HepG2 (cell line): Measurements from ENCODE around the gene ACAD8. TPM values are rescaled to one million over a fixed set of nuclear protein-coding genes. Genes with fewer than 3 reads are reported as not detected.

Source experiments
- AHR ChIP-seq: IDR thresholded peaks from 2 replicates; pipeline ENCODE4 v1.6.1; 2018; ENCODE audit warnings: missing genetic modification reagents, missing compliant biosample characterization
- RXRA ChIP-seq: sonication (generic); formaldehyde crosslinking; IDR thresholded peaks from 2 replicates; pipeline ENCODE4 v1.5.1; 2020; ENCODE audit warnings: missing genetic modification reagents
- ZFX ChIP-seq: sonication (generic); formaldehyde crosslinking; IDR thresholded peaks from 2 replicates; pipeline ENCODE4 v1.4.0; 2020; ENCODE audit warnings: mild to moderate bottlenecking, low read depth, missing genetic modification reagents, moderate library complexity
- ZMYM4 ChIP-seq: sonication (generic); formaldehyde crosslinking; IDR thresholded peaks from 2 replicates; pipeline ENCODE4 v1.8.1; 2023; ENCODE audit warnings: mild to moderate bottlenecking, missing genetic modification reagents
- polyA plus RNA-seq, 8 experiments: library from polyadenylated mRNA; depleted of rRNA in 3 of 8; stranded (reverse) in 7 of 8; unstranded in 1 of 8; fragments of >200 nt; fragmentation: Illumina TruSeq in 4 of 8; extraction: Trizol in 4 of 8; gene quantifications; 2 replicates each; pipeline versions ENCODE4 v1.2.1 to v1.2.3, GENCODE V29; 2011 to 2016; ENCODE audit warnings: low read depth in 4 of 8, missing spikeins in 1 of 8, mixed read lengths in 1 of 8; ENCODE audit not compliant: insufficient read depth in 1 of 8
- total RNA-seq, 5 experiments: library from RNA; depleted of rRNA; stranded (reverse); fragments of >200 nt; fragmentation: Illumina TruSeq; extraction: Trizol; gene quantifications; 2 replicates each; pipeline ENCODE4 v1.2.3, GENCODE V29; 2016; ENCODE audit warnings: low read depth in 1 of 5
- TF ChIP-seq, protein P1 (sequence below): sonication (generic); formaldehyde crosslinking; IDR thresholded peaks from 2 replicates; pipeline ENCODE4 v1.9.0; 2021; ENCODE audit warnings: missing genetic modification reagents, borderline replicate concordance
- TF ChIP-seq, protein P2 (sequence below): sonication (generic); formaldehyde crosslinking; IDR thresholded peaks from 2 replicates; pipeline ENCODE4 v1.4.0; 2020; ENCODE audit warnings: missing genetic modification reagents, borderline replicate concordance
- TF ChIP-seq, protein P3 (sequence below), 2 experiments: fragments of 450-650 bp in 1 of 2; sonication (generic) in 1 of 2; formaldehyde crosslinking in 1 of 2; IDR thresholded peaks; 2 replicates each; pipeline versions ENCODE4 v1.6.1 to v1.8.0; 2016 to 2022; ENCODE audit warnings: antibody characterized with exemption in 1 of 2, mild to moderate bottlenecking in 1 of 2, missing genetic modification reagents in 1 of 2

ACAD8 gene
- total and polyA plus RNA-seq, 2 of the 13 experiments (the other 11 are each of a cell fraction or from before 2014, with no cell fraction given), result 13.5 to 20.3 TPM

DNA sequence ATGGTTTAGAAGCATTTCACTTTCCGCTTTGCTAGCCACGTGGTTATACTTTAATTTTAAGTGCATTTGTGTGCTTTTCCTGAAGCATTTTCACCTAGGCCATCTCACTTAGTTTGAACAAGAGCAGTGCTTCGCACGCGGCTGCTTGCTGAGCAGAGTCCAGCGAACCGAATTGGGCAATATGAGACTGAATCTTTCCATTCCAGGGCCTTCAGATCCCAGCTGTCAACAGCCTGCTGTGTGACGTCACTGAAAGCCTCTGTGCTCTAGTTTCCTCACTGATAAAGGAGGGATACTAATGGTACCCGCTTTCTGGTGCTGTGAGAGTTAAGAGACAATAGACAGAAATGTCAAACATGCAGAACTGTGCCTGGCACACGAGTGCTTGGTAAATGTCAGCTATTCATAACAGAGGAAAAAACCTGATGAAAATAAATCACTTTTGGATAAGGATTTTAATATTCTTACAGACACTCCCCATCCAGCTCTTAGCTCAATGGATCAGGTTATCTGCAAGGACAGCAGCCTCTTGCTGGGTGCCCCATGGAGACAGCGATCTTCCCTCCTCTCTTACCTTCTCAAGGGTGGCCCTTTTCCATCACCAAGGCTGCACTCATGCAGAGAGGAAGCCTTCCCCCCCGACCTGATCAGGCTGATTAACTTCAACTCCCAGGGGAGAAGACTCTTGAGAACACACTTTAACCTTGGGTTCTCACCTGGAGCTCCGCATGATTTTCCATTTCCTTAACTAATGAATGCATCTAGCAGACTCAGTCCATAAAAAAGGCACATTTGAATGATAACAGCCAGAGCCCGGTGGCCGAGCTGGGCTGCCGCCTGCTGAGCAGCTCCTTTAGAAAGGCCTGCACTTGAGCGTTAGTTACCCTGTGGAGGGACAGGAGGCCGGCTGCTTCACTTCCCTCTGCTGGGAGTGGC is 19.3 kb downstream of the ACAD8 start (continued):
- TF ChIP-seq RXRA (CRISPR knock-in tag) (no peak), ZFX (CRISPR knock-in tag) (peak; percentile 79), AHR (CRISPR knock-in tag) (no peak), ZMYM4 (CRISPR knock-in tag) (peak; percentile 45; the same call in 1 of the 2 replicates)
- TF ChIP-seq, protein P1, sequence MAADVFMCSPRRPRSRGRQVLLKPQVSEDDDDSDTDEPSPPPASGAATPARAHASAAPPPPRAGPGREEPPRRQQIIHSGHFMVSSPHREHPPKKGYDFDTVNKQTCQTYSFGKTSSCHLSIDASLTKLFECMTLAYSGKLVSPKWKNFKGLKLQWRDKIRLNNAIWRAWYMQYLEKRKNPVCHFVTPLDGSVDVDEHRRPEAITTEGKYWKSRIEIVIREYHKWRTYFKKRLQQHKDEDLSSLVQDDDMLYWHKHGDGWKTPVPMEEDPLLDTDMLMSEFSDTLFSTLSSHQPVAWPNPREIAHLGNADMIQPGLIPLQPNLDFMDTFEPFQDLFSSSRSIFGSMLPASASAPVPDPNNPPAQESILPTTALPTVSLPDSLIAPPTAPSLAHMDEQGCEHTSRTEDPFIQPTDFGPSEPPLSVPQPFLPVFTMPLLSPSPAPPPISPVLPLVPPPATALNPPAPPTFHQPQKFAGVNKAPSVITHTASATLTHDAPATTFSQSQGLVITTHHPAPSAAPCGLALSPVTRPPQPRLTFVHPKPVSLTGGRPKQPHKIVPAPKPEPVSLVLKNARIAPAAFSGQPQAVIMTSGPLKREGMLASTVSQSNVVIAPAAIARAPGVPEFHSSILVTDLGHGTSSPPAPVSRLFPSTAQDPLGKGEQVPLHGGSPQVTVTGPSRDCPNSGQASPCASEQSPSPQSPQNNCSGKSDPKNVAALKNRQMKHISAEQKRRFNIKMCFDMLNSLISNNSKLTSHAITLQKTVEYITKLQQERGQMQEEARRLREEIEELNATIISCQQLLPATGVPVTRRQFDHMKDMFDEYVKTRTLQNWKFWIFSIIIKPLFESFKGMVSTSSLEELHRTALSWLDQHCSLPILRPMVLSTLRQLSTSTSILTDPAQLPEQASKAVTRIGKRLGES (CRISPR knock-in tag), result no peak
- TF ChIP-seq, protein P2, sequence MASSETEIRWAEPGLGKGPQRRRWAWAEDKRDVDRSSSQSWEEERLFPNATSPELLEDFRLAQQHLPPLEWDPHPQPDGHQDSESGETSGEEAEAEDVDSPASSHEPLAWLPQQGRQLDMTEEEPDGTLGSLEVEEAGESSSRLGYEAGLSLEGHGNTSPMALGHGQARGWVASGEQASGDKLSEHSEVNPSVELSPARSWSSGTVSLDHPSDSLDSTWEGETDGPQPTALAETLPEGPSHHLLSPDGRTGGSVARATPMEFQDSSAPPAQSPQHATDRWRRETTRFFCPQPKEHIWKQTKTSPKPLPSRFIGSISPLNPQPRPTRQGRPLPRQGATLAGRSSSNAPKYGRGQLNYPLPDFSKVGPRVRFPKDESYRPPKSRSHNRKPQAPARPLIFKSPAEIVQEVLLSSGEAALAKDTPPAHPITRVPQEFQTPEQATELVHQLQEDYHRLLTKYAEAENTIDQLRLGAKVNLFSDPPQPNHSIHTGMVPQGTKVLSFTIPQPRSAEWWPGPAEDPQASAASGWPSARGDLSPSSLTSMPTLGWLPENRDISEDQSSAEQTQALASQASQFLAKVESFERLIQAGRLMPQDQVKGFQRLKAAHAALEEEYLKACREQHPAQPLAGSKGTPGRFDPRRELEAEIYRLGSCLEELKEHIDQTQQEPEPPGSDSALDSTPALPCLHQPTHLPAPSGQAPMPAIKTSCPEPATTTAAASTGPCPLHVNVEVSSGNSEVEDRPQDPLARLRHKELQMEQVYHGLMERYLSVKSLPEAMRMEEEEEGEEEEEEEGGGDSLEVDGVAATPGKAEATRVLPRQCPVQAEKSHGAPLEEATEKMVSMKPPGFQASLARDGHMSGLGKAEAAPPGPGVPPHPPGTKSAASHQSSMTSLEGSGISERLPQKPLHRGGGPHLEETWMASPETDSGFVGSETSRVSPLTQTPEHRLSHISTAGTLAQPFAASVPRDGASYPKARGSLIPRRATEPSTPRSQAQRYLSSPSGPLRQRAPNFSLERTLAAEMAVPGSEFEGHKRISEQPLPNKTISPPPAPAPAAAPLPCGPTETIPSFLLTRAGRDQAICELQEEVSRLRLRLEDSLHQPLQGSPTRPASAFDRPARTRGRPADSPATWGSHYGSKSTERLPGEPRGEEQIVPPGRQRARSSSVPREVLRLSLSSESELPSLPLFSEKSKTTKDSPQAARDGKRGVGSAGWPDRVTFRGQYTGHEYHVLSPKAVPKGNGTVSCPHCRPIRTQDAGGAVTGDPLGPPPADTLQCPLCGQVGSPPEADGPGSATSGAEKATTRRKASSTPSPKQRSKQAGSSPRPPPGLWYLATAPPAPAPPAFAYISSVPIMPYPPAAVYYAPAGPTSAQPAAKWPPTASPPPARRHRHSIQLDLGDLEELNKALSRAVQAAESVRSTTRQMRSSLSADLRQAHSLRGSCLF (CRISPR knock-in tag), result no peak
- TF ChIP-seq, protein P3, sequence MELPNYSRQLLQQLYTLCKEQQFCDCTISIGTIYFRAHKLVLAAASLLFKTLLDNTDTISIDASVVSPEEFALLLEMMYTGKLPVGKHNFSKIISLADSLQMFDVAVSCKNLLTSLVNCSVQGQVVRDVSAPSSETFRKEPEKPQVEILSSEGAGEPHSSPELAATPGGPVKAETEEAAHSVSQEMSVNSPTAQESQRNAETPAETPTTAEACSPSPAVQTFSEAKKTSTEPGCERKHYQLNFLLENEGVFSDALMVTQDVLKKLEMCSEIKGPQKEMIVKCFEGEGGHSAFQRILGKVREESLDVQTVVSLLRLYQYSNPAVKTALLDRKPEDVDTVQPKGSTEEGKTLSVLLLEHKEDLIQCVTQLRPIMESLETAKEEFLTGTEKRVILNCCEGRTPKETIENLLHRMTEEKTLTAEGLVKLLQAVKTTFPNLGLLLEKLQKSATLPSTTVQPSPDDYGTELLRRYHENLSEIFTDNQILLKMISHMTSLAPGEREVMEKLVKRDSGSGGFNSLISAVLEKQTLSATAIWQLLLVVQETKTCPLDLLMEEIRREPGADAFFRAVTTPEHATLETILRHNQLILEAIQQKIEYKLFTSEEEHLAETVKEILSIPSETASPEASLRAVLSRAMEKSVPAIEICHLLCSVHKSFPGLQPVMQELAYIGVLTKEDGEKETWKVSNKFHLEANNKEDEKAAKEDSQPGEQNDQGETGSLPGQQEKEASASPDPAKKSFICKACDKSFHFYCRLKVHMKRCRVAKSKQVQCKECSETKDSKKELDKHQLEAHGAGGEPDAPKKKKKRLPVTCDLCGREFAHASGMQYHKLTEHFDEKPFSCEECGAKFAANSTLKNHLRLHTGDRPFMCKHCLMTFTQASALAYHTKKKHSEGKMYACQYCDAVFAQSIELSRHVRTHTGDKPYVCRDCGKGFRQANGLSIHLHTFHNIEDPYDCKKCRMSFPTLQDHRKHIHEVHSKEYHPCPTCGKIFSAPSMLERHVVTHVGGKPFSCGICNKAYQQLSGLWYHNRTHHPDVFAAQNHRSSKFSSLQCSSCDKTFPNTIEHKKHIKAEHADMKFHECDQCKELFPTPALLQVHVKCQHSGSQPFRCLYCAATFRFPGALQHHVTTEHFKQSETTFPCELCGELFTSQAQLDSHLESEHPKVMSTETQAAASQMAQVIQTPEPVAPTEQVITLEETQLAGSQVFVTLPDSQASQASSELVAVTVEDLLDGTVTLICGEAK (IDR thresholded peaks at IDR 0.05), result no peak
- TF ChIP-seq, protein P3 (CRISPR knock-in tag; IDR thresholded peaks at IDR 0.05), result peak; percentile 57; the same call in 1 of the 2 replicates
